KMS-11 (cell line): ENCODE data around the gene COBL.

Experiments
- H2AFZ ChIP-seq: fragments of 200-600 bp; sonication (generic); 2 replicates; pipeline ENCODE4 v1.6.1; 2016; ENCODE audit warnings: antibody characterized with exemption, mixed run types, low read depth
- H3K27ac ChIP-seq: fragments of 200-600 bp; sonication (generic); 2 replicates; pipeline ENCODE4 v1.6.1; 2016; ENCODE audit warnings: mild to moderate bottlenecking, mixed run types
- H3K27me3 ChIP-seq: fragments of 200-600 bp; sonication (generic); 2 replicates; pipeline ENCODE4 v1.6.1; 2017; ENCODE audit warnings: mild to moderate bottlenecking, low read depth, mixed run types, moderate library complexity; ENCODE audit not compliant: insufficient read depth
- H3K36me3 ChIP-seq: fragments of 200-600 bp; sonication (generic); 2 replicates; pipeline ENCODE4 v1.6.1; 2017; ENCODE audit warnings: mild to moderate bottlenecking, mixed run types; ENCODE audit not compliant: insufficient read depth
- H3K4me1 ChIP-seq: fragments of 200-600 bp; sonication (generic); 2 replicates; pipeline ENCODE4 v1.6.1; 2016; ENCODE audit warnings: mild to moderate bottlenecking, low read depth, mixed run types; ENCODE audit not compliant: poor library complexity, severe bottlenecking
- H3K4me2 ChIP-seq: fragments of 200-600 bp; sonication (generic); 2 replicates; pipeline ENCODE4 v1.7.0; 2016; ENCODE audit warnings: mild to moderate bottlenecking, mixed run types
- H3K4me3 ChIP-seq: fragments of 200-600 bp; sonication (generic); IDR thresholded peaks from 2 replicates; pipeline ENCODE4 v1.6.1; 2017; ENCODE audit warnings: low read depth, low read length, mixed read lengths; ENCODE audit not compliant: insufficient read depth
- H3K79me2 ChIP-seq: fragments of 200-600 bp; sonication (generic); 2 replicates; pipeline ENCODE4 v1.6.1; 2016; ENCODE audit warnings: low read depth, mixed run types; ENCODE audit not compliant: insufficient read depth
- H3K9ac ChIP-seq: fragments of 200-600 bp; sonication (generic); 2 replicates; pipeline ENCODE4 v1.6.1; 2016; ENCODE audit warnings: mild to moderate bottlenecking, mixed run types
- H4K20me1 ChIP-seq: fragments of 200-600 bp; sonication (generic); 2 replicates; pipeline ENCODE4 v1.6.1; 2016; ENCODE audit warnings: mild to moderate bottlenecking, mixed run types; ENCODE audit not compliant: insufficient read depth
- TF ChIP-seq, protein P1 (sequence below): fragments of 200-600 bp; sonication (generic); conservative IDR thresholded peaks from 2 replicates; pipeline ENCODE4 v1.6.1; 2017; ENCODE audit warnings: low read depth, mild to moderate bottlenecking, antibody characterized with exemption, low read length, moderate library complexity, mixed read lengths

Gene COBL

DNA sequence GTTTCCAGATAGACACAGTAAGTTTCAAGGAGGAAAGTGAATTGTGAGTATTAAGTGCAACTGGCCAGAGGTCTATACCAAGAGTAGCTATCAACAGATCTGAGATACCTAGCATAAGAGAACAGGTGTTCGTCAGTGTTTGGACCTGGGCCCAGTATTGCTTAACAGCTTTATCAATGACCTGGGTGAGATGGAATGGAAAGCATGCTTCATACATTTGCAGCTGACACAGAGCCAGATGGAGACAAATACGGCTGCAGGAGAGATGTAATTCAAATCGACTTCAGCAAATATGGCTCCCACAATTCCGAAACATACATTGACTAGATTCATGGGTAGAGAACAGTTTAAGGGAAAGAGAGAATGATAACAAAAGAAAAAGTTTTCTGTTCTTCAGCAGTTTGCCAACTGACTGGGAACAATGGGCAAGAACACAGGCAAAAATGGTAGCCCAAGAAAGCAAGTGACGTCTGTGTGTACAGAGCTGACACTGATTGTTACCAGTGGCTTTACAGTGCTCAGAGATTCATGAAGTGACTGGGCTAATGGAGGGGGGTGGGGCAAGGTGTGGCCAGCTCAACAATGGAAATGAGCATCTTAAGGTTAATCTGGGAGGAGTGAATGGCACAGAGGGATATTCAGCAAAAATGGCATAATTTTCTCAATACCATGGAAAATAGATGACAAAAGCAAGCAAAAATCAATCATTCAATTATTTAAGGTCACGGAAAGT, 28.0 kb upstream of the COBL start:
- Histone ChIP-seq H2AFZ (no peak overlapping the region), H3K9ac (no peak overlapping the region), H3K4me2 (no peak overlapping the region), H3K4me3 (no peak overlapping the region), H3K4me1 (no peaks in the 10 kb centered on the region), H3K27me3 (no peaks in the 10 kb centered on the region), H3K79me2 (no peaks in the 10 kb centered on the region), H3K36me3 (no peaks in the 10 kb centered on the region), H4K20me1 (no peaks in the 10 kb centered on the region), H3K27ac (no peak overlapping the region)
- TF ChIP-seq, protein P1, sequence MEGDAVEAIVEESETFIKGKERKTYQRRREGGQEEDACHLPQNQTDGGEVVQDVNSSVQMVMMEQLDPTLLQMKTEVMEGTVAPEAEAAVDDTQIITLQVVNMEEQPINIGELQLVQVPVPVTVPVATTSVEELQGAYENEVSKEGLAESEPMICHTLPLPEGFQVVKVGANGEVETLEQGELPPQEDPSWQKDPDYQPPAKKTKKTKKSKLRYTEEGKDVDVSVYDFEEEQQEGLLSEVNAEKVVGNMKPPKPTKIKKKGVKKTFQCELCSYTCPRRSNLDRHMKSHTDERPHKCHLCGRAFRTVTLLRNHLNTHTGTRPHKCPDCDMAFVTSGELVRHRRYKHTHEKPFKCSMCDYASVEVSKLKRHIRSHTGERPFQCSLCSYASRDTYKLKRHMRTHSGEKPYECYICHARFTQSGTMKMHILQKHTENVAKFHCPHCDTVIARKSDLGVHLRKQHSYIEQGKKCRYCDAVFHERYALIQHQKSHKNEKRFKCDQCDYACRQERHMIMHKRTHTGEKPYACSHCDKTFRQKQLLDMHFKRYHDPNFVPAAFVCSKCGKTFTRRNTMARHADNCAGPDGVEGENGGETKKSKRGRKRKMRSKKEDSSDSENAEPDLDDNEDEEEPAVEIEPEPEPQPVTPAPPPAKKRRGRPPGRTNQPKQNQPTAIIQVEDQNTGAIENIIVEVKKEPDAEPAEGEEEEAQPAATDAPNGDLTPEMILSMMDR = no peak

DNA sequence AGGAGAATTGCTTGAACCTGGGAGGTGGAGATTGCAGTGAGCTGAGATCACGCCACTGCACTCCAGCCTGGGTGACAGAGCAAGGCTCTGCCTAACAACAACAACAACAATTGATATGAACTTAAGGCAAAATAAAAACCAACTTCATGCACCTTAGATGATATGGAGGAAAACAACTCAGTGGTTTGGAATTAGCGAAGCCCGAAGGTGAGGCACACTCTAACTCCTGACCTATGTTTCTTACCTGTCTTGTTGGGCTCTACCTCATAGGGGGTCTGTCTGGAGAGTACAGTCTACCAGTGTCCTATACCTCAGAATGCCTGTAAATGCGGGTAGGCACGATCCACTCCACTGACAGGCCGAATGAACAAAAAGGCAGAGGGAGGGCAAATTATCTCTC, 24.3 kb upstream of the COBL start:
- no peak overlapping the region for H3K9ac ChIP-seq
- H3K4me2 ChIP-seq = no peak overlapping the region
- TF ChIP-seq, protein P1 = no peak
- no peak overlapping the region for H3K4me3 ChIP-seq
- H2AFZ ChIP-seq = no peak overlapping the region
- no peak overlapping the region for H3K27ac ChIP-seq
- no peaks in the 10 kb centered on the region for H3K4me1 ChIP-seq
- H3K36me3 ChIP-seq = no peaks in the 10 kb centered on the region
- no peaks in the 10 kb centered on the region for H3K79me2 ChIP-seq
- H4K20me1 ChIP-seq = no peaks in the 10 kb centered on the region
- no peaks in the 10 kb centered on the region for H3K27me3 ChIP-seq

DNA sequence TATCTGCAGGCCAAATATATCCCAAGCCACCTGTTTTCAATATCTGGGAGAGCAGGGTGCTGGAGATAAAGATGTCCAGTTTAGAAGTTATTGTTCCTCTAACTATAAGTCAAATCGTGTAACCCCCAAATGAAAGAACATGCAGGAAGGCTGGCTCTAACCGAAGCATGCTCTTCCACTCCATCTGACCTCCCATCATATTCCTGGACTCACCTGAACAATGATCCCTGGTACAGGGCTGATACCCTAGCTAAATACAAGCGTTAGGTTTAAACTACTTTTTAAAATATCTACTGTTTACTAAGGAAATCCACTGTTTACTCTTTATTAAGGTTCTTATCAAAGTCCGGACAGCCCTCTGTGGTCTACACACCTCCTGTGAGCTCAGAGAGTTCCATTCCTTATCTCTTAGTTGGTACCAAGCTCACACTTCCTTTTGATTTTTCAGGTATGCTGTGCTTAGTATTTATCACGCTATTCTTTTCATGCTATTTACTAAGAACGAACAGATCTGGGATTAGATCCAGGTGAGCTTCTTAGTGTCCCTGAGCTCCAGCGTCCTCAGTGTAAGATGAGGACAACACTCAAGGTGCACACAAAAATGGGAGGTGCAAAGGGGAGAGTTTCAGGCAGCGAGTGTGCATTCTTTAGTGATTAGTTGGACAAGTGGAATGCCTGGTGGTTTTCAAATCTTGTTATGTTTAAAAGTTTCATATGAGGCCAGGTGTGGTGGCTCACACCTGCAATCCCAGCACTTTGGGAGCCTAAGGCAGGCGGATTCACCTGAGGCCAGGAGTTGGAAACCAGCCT, 23.6 kb upstream of the COBL start:
- H3K27ac ChIP-seq = no peak overlapping the region
- no peaks in the 10 kb centered on the region for H3K27me3 ChIP-seq
- TF ChIP-seq, protein P1 = no peak
- H3K4me2 ChIP-seq = no peak overlapping the region
- no peak overlapping the region for H3K9ac ChIP-seq
- H3K36me3 ChIP-seq = no peaks in the 10 kb centered on the region
- no peaks in the 10 kb centered on the region for H4K20me1 ChIP-seq
- no peak overlapping the region for H2AFZ ChIP-seq
- no peak overlapping the region for H3K4me3 ChIP-seq
- H3K4me1 ChIP-seq = no peaks in the 10 kb centered on the region
- no peaks in the 10 kb centered on the region for H3K79me2 ChIP-seq

DNA sequence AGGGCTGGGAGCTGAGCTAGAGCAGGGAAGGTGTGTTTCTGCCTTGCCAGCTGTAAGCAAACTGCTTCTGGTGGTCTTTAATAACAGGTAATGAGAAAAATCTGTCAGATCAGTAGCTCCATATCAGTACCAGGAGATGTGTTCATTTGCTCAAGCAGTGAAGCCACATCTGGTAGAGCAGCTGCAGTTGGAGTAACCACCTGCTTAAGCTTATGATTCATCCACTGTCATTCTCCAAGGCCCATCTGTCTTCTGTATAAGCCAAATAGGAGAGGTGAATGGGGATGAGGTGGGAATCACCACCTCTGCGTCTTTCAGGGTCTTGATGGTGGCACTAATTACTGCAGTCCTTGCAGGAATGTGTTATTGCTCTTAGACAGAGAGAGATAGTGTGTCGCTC, 18.4 kb upstream of the COBL start:
- TF ChIP-seq, protein P1 = no peak

More for the DNA sequence above, 18.4 kb upstream of the COBL start:
- no peaks in the 10 kb centered on the region for H3K79me2 ChIP-seq
- no peak overlapping the region for H3K9ac ChIP-seq
- H3K36me3 ChIP-seq = no peaks in the 10 kb centered on the region
- no peak overlapping the region for H3K4me2 ChIP-seq
- H3K27me3 ChIP-seq = no peaks in the 10 kb centered on the region
- no peak overlapping the region for H2AFZ ChIP-seq
- no peak overlapping the region for H3K4me3 ChIP-seq
- H3K4me1 ChIP-seq = no peaks in the 10 kb centered on the region
- no peak overlapping the region for H3K27ac ChIP-seq
- H4K20me1 ChIP-seq = no peaks in the 10 kb centered on the region
